ENCODE data around the gene CAPRIN1. TPM values are rescaled to one million over a fixed set of nuclear protein-coding genes. Genes with fewer than 3 reads are reported as not detected.
"Not testable (repeated sequence)": the region's sequence is repeated elsewhere in the genome, so short reads cannot be mapped to it uniquely, and the experiment has no call there.

CAPRIN1 gene
- total and polyA plus RNA-seq, 8 donors = 196 to 263 (median 250) TPM

- ATAC-seq (peak; percentile 59), DNase-seq (peak; percentile 54 to 93 (median 82))
- intact Hi-C loops (cut with DNase I) = loop anchor here in 1 of 2 donors (10.0 kb wide), 1 partner anchor 52 kb away; the partner anchor contains the start of gene NAT10
- Histone ChIP-seq H3K27me3 (no peaks in the 10 kb centered on the region), H3K4me1 (peaks cover 20 to 50% of the 10 kb centered on the region in 2 donors), H3K27ac (peak overlapping the region; percentile 99 to 100), H3K4me3 (peak overlapping the region; percentile 97 to 99), H3K36me3 (peaks cover 0 to 17% of the 10 kb centered on the region in 2 donors), H3K9me3 (no peaks in the 10 kb centered on the region)
- no peak for TF ChIP-seq CTCF (IDR thresholded peaks at IDR 0.05)
These were observed 1.7 kb downstream of the CAPRIN1 start for GRCh38 chr11:34053161-34053686.

GRCh38 chr11:34054351-34054750 lies 2.8 kb downstream of the CAPRIN1 start:
- H3K4me1 ChIP-seq = peaks cover 20 to 61% of the 10 kb centered on the region in 2 donors
- H3K27me3 ChIP-seq, ATAC-seq, DNase-seq, H3K9me3 ChIP-seq: not testable (repeated sequence)
- intact Hi-C loops (cut with DNase I) = loop anchor here in 1 of 2 donors (10.0 kb wide), 1 partner anchor 50 kb away; the partner anchor contains the start of gene NAT10
- H3K27ac ChIP-seq = peak overlapping the region in 1 of 2 donors; percentile 15
- peak overlapping the region in 1 of 2 donors; percentile 99 for H3K4me3 ChIP-seq
- H3K36me3 ChIP-seq = peaks cover 0 to 18% of the 10 kb centered on the region in 2 donors

GRCh38 chr11:34055218-34056000 lies 3.9 kb downstream of the CAPRIN1 start:
- Histone ChIP-seq H3K36me3 (peaks cover 0 to 18% of the 10 kb centered on the region in 2 donors), H3K9me3 (no peaks in the 10 kb centered on the region), H3K27ac (no peak overlapping the region), H3K4me1 (peaks cover 20 to 66% of the 10 kb centered on the region in 2 donors), H3K27me3 (no peaks in the 10 kb centered on the region), H3K4me3 (no peak overlapping the region)
- ATAC-seq (no peak), DNase-seq (no peak)
- TF ChIP-seq CTCF (IDR thresholded peaks at IDR 0.05) = no peak
- intact Hi-C loops (cut with DNase I) = loop anchor here in 1 of 2 donors (10.0 kb wide), 1 partner anchor 49 kb away; the partner anchor contains the start of gene NAT10

GRCh38 chr11:34056672-34057071 lies 5.1 kb downstream of the CAPRIN1 start:
- no peak for DNase-seq
- Histone ChIP-seq H3K36me3 (peaks cover 0 to 26% of the 10 kb centered on the region in 2 donors), H3K4me3 (no peak overlapping the region), H3K27me3 (no peaks in the 10 kb centered on the region), H3K4me1 (peaks cover 20 to 68% of the 10 kb centered on the region in 2 donors), H3K27ac (no peak overlapping the region), H3K9me3 (no peaks in the 10 kb centered on the region)
- intact Hi-C loops (cut with DNase I) = loop anchor here in 1 of 2 donors (10.0 kb wide), 1 partner anchor 48 kb away; the partner anchor contains the start of gene NAT10
- ATAC-seq = no peak
- no peak for TF ChIP-seq CTCF (IDR thresholded peaks at IDR 0.05)

GRCh38 chr11:34063061-34063795 lies 11.7 kb downstream of the CAPRIN1 start:
- Histone ChIP-seq H3K9me3 (no peaks in the 10 kb centered on the region), H3K4me3 (no peak overlapping the region), H3K27ac (no peak overlapping the region), H3K36me3 (peaks cover 0 to 31% of the 10 kb centered on the region in 2 donors), H3K4me1 (peaks cover 0 to 73% of the 10 kb centered on the region in 2 donors), H3K27me3 (no peaks in the 10 kb centered on the region)
- intact Hi-C loops (cut with DNase I) = no loop called here
- ATAC-seq (no peak), DNase-seq (peak in 1 of 4 donors; percentile 7)
- TF ChIP-seq CTCF (IDR thresholded peaks at IDR 0.05) = no peak

All from left lung (tissue), 10 donors.